Ishikawa (cell line): ENCODE data around the gene ALDH7A1.

ENCODE experiments used
- CEBPB ChIP-seq: IDR thresholded peaks from 2 replicates; pipeline ENCODE4 v1.6.1; 2012
- ZBTB7A ChIP-seq: IDR thresholded peaks from 2 replicates; pipeline ENCODE4 v1.6.1; 2012; ENCODE audit warnings: low read depth

DNA sequence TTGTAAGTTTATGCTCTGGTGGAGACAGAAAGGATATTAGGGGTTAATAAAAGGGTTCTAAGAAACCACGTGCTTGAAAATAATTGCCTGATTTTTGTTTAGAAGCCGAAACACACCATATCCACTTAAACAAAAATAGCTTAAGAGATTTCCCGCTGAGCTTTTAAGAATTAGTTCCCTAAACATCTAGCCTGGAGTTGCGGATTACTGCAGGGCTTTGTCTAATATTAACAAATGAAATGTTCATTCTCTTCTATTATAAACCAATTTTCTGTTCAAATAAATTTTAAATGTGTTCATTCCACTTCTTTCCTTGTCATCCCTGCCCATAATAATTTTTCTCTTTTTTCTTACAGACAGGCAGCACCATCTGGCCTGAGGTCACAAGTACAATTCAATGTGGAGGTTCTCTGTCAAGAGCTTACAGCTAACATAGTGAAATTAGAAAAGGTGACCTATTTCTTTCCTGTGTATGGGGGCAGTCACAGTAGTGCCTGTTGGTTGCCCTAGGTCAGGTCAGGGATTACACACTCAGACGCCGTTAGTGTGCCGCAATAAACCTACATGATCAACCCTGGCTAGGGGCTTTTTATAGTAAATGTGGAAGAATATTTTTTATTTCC is 106.5 kb downstream of the ALDH7A1 start:
- TF ChIP-seq CEBPB (no peak), ZBTB7A (no peak)
